Activated T-helper 2 cell treated with anti-CD3 and anti-CD28 coated beads, Interferon-gamma antibody, Interleukin-2, Interleukin-4, amounts not matched to agents 10 μg/mL and 5 μg/mL and 100 μg/mL, durations not matched to agents 14 hours and 24 hours and 36 hours (primary cell): ENCODE data around the gene SUSD2. TPM values are rescaled to one million over a fixed set of nuclear protein-coding genes. Genes with fewer than 3 reads are reported as not detected.

Experiments used
- DNase-seq: peaks from one replicate; pipeline ENCODE4 v3.0.0; 2021; ENCODE audit warnings: low spot score
- H3K27ac Mint-ChIP-seq: one replicate; pipeline ENCODE4 v1.8.0; 2021; ENCODE audit warnings: mixed read lengths
- H3K27me3 Mint-ChIP-seq: one replicate; pipeline ENCODE4 v1.8.0; 2021; ENCODE audit warnings: low read depth, mixed read lengths
- H3K36me3 Mint-ChIP-seq: one replicate; pipeline ENCODE4 v1.8.0; 2021; ENCODE audit warnings: low read depth, mixed read lengths
- H3K4me1 Mint-ChIP-seq: one replicate; pipeline ENCODE4 v1.8.0; 2021; ENCODE audit warnings: low read depth, mixed read lengths
- H3K4me3 Mint-ChIP-seq: one replicate; pipeline ENCODE4 v1.8.0; 2021; ENCODE audit warnings: low read depth, mild to moderate bottlenecking, moderate library complexity, mixed read lengths
- H3K9me3 Mint-ChIP-seq: one replicate; pipeline ENCODE4 v1.8.0; 2021; ENCODE audit warnings: mixed read lengths
- intact Hi-C: fragments of 100-400 bp; cut with micrococcal nuclease; formaldehyde crosslinking; loops from one replicate; pipeline ENCODE4 v1.15.1; 2023
- total RNA-seq: library from RNA; stranded (reverse); gene quantifications from 2 replicates; pipeline ENCODE4 v1.2.3, GENCODE V29; 2022

SUSD2 gene
- total RNA-seq, 1 donor from 2014 or later = 0.32 TPM

GRCh38 chr22:24156913-24157821 is 24.1 kb upstream of the SUSD2 start:
- H3K4me1 Mint-ChIP-seq = peaks cover 45% of the 10 kb centered on the region
- peaks cover 6% of the 10 kb centered on the region for H3K36me3 Mint-ChIP-seq
- H3K4me3 Mint-ChIP-seq = peak overlapping the region; percentile 85
- peak; percentile 87 for DNase-seq
- H3K27me3 Mint-ChIP-seq = no peaks in the 10 kb centered on the region
- intact Hi-C loops = loop anchor here (1.0 to 10.0 kb wide), 2 partner anchors 51 to 142 kb away; partner anchors contain the start of gene CABIN1
- H3K9me3 Mint-ChIP-seq = no peaks in the 10 kb centered on the region
- peak overlapping the region; percentile 86 for H3K27ac Mint-ChIP-seq

GRCh38 chr22:24157822-24158135 is 23.5 kb upstream of the SUSD2 start:
- no peak for DNase-seq
- peak overlapping the region; percentile 85 for H3K4me3 Mint-ChIP-seq

GRCh38 chr22:24159650-24160049 is 21.6 kb upstream of the SUSD2 start:
- peaks cover 32% of the 10 kb centered on the region for H3K4me1 Mint-ChIP-seq
- intact Hi-C loops = loop anchor here (10.0 kb wide), 1 partner anchor 145 kb away; the partner anchor contains the start of gene CABIN1
- no peaks in the 10 kb centered on the region for H3K27me3 Mint-ChIP-seq
- no peak overlapping the region for H3K27ac Mint-ChIP-seq
- H3K4me3 Mint-ChIP-seq = no peak overlapping the region
- H3K36me3 Mint-ChIP-seq = peaks cover 6% of the 10 kb centered on the region
- no peak for DNase-seq
- H3K9me3 Mint-ChIP-seq = no peaks in the 10 kb centered on the region

More at GRCh38 chr22:24157822-24158135, 23.5 kb upstream of the SUSD2 start:
- H3K36me3 Mint-ChIP-seq = peaks cover 6% of the 10 kb centered on the region
- H3K9me3 Mint-ChIP-seq = no peaks in the 10 kb centered on the region
- intact Hi-C loops = loop anchor here (10.0 kb wide), 1 partner anchor 143 kb away; the partner anchor contains the start of gene CABIN1
- H3K4me1 Mint-ChIP-seq = peaks cover 49% of the 10 kb centered on the region
- peak overlapping the region; percentile 11 for H3K27ac Mint-ChIP-seq
- H3K27me3 Mint-ChIP-seq = no peaks in the 10 kb centered on the region

DNA sequence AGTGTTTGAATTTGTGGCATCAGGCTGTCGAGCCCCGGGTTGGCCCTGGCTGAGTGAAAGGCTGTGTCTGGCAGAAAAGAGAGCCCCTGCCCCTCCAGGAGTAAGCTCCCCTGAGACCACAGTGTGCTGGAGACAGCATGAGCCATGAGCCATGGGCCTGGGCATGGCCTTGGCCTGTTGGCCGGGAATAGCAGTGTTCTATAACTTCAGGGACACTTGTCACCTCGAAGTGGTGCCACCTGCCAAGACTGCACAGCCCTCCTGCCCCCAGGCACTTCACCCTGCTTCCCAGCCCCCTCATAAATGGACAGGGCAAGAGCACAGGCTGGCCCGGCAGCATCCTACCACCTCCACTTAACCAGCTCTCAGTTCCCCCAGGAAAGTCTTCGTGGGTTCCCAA is 20.7 kb upstream of the SUSD2 start:
- Mint-ChIP-seq H3K27ac (no peak overlapping the region), H3K9me3 (no peaks in the 10 kb centered on the region), H3K27me3 (no peaks in the 10 kb centered on the region), H3K4me3 (no peak overlapping the region), H3K36me3 (peaks cover 9% of the 10 kb centered on the region), H3K4me1 (peaks cover 24% of the 10 kb centered on the region)
- DNase-seq = no peak
- intact Hi-C loops = no loop called here

GRCh38 chr22:24161485-24161884 is 19.8 kb upstream of the SUSD2 start:
- DNase-seq = no peak
- peaks cover 21% of the 10 kb centered on the region for H3K4me1 Mint-ChIP-seq
- intact Hi-C loops = no loop called here

DNA sequence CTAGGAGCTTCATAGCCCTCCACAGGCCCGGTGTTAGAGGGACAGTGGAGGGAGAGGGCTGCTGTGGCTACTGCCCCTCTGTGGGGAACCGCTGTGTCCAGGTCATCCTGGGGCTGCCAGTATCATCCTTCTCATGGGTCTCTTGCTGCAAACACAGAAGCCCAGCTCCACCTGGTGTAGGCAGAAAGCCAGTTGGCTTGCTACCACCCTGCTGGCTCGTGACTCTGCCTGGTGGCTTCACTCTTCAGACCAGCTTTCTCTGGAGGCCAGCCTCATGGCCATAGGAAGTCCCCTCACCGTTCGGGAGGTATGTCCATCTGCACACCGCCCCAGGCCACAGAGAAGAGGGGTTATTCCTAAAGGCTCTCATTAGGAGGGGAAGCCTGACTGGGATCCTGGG is 19.4 kb upstream of the SUSD2 start:
- no peak overlapping the region for H3K27ac Mint-ChIP-seq
- no peaks in the 10 kb centered on the region for H3K27me3 Mint-ChIP-seq
- H3K4me1 Mint-ChIP-seq = peaks cover 17% of the 10 kb centered on the region
- H3K9me3 Mint-ChIP-seq = no peaks in the 10 kb centered on the region
- H3K4me3 Mint-ChIP-seq = no peak overlapping the region
- peaks cover 10% of the 10 kb centered on the region for H3K36me3 Mint-ChIP-seq
- DNase-seq = no peak
- intact Hi-C loops = no loop called here

More at GRCh38 chr22:24161485-24161884, 19.8 kb upstream of the SUSD2 start:
- Mint-ChIP-seq H3K36me3 (peaks cover 10% of the 10 kb centered on the region), H3K9me3 (no peaks in the 10 kb centered on the region), H3K27ac (no peak overlapping the region), H3K27me3 (no peaks in the 10 kb centered on the region), H3K4me3 (no peak overlapping the region)

- Mint-ChIP-seq H3K27me3 (no peaks in the 10 kb centered on the region), H3K4me1 (peaks cover 11% of the 10 kb centered on the region), H3K27ac (no peak overlapping the region), H3K4me3 (no peak overlapping the region), H3K9me3 (no peaks in the 10 kb centered on the region), H3K36me3 (peaks cover 13% of the 10 kb centered on the region)
- DNase-seq = no peak
- intact Hi-C loops = no loop called here
These were observed 18.9 kb upstream of the SUSD2 start for GRCh38 chr22:24162436-24162835.

DNA sequence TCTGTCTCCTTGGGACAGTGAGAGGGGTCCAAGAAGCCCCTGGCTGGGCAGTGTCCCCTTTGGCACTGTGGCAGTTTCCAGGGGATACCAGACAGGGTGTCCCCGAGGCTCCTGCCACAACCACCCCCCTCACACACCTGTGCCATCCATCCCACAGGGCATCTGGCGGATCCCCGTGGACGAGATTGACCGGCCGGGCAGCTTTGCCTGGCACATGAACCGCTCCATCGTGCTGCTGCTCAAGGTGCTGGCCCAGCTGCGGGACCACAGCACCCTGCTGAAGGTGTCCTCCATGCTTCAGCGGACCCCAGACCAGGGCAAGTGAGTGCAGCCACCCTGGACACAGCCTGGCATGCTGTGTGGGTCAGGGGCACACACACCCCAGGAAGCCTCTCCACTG is 17.0 kb upstream of the SUSD2 start:
- intact Hi-C loops = no loop called here
- Mint-ChIP-seq H3K4me3 (no peak overlapping the region), H3K9me3 (no peaks in the 10 kb centered on the region), H3K27me3 (no peaks in the 10 kb centered on the region), H3K4me1 (peaks cover 9% of the 10 kb centered on the region), H3K27ac (no peak overlapping the region), H3K36me3 (peaks cover 19% of the 10 kb centered on the region)
- DNase-seq = no peak

GRCh38 chr22:24164940-24165339 is 16.3 kb upstream of the SUSD2 start:
- Mint-ChIP-seq H3K27ac (no peak overlapping the region), H3K4me3 (no peak overlapping the region), H3K36me3 (peaks cover 19% of the 10 kb centered on the region), H3K4me1 (peaks cover 8% of the 10 kb centered on the region), H3K27me3 (no peaks in the 10 kb centered on the region), H3K9me3 (no peaks in the 10 kb centered on the region)
- DNase-seq = no peak
- intact Hi-C loops = no loop called here

DNA sequence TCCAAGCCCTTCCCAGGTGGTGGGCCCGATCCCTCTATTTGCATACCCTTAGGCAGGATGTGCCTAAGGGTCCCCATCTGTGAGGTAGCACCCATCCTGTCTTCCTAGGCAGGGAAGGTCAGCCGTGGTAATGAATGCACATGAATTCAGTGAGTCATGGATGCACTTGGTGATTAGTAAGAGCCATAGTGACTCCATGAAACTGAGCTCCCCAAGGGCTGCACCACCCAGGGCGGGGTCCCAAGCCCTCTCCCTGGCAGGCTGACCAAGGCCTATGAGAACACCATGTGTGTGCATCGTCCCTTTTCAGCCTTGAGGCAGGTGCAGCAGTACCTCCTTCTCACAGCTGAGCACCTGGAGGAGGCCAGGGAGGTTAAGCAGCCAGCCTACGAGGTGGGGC is 15.6 kb upstream of the SUSD2 start:
- intact Hi-C loops = no loop called here
- no peaks in the 10 kb centered on the region for H3K9me3 Mint-ChIP-seq
- peaks cover 19% of the 10 kb centered on the region for H3K36me3 Mint-ChIP-seq
- peaks cover 8% of the 10 kb centered on the region for H3K4me1 Mint-ChIP-seq
- DNase-seq = no peak
- H3K27me3 Mint-ChIP-seq = no peaks in the 10 kb centered on the region
- no peak overlapping the region for H3K4me3 Mint-ChIP-seq
- H3K27ac Mint-ChIP-seq = no peak overlapping the region

GRCh38 chr22:24166811-24167210 is 14.5 kb upstream of the SUSD2 start:
- no peak for DNase-seq
- H3K36me3 Mint-ChIP-seq = peaks cover 24% of the 10 kb centered on the region
- no peak overlapping the region for H3K27ac Mint-ChIP-seq
- no peaks in the 10 kb centered on the region for H3K27me3 Mint-ChIP-seq
- H3K9me3 Mint-ChIP-seq = no peaks in the 10 kb centered on the region
- intact Hi-C loops = no loop called here
- H3K4me3 Mint-ChIP-seq = no peak overlapping the region
- H3K4me1 Mint-ChIP-seq = peaks cover 6% of the 10 kb centered on the region

GRCh38 chr22:24169439-24170058 is 11.7 kb upstream of the SUSD2 start:
- Mint-ChIP-seq H3K4me3 (no peak overlapping the region), H3K36me3 (peaks cover 31% of the 10 kb centered on the region), H3K27me3 (no peaks in the 10 kb centered on the region), H3K4me1 (no peaks in the 10 kb centered on the region), H3K27ac (no peak overlapping the region), H3K9me3 (no peaks in the 10 kb centered on the region)
- intact Hi-C loops = loop anchor here (10.0 kb wide), 1 partner anchor 185 kb away; the partner anchor contains the start of gene GSTT2
- DNase-seq = no peak

DNA sequence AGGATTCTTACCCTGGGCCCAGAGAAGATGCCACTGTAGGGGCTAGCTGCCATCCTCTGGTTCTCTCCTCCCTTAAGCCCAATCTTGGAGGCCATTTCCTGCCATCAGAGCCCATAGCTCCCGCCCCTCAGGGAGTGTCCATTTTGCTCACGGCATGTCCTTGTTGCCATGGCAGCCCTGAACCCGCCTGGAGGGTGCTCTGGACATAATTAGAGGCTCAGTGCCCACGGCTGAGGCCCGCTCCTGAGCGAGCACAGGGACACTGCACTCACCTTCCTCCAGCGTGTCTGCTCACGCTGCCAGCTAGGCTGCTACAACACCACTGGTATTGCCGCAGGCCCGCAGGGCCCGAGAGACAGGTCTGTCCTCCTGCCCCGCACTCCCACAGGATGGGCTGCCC is 11.1 kb upstream of the SUSD2 start:
- Mint-ChIP-seq H3K27ac (no peak overlapping the region), H3K9me3 (no peaks in the 10 kb centered on the region), H3K36me3 (peaks cover 33% of the 10 kb centered on the region), H3K4me3 (no peak overlapping the region), H3K4me1 (no peaks in the 10 kb centered on the region), H3K27me3 (no peaks in the 10 kb centered on the region)
- DNase-seq = no peak
- intact Hi-C loops = loop anchor here (10.0 kb wide), 1 partner anchor 185 kb away; the partner anchor contains the start of gene GSTT2
